HG02588 (cell line): ENCODE results near the gene TANGO2.

Experiments used
- ATAC-seq: cut with Tn5 transposase; IDR thresholded peaks from one replicate; pipeline ENCODE4 v1.9.1; 2021; ENCODE audit warnings: mild to moderate bottlenecking, moderate library complexity; ENCODE audit not compliant: unreplicated experiment

Gene TANGO2

DNA sequence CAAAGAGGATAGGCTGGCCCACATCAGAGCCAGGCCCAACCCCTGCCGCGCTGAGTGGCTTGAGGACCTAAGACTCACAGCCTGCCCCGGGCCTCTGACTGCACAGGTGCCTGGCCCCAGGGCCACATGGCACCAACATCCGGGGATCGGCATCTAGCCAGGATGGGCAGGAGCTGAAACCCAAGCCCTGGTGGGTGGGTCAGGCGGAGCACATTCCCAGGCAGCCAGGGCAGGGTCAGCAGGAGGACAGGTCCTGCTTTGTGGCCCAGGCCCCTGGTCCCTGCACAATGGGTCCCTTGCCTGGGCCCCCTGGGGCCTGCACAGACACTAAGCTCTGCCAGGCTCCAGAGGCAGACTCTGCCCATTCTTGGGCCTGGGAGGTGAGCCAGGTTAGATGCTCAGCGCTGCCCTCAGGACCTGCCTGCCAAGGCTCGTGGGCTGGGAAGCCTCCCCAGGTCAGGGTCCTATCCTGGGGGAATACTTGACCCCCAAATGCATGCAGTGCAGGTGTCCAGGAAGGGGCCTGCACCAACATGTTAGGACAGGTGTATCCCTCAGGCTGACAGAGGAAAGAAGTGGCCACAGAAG, 37.8 kb upstream of the TANGO2 start:
- no peak for ATAC-seq

DNA sequence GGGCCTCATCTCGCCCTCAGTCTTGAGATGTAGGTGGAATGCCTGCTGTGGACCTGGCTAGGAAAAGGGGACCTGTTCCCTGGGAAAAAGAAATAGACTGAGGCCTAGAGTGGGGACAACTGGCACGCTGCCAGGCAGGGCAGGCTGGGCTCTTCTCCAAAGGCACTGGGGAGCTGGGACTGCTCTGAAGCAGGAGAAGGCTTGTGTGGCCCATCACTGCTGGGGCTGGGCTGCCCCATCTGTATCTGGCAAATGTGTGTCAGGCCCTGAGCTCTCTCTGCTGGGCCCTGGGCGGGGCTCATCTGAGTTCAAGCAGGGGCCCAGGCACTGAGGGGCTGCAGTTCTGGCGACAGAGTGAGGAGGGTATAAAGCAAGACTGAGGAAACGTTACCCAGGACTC, 37.2 kb upstream of the TANGO2 start:
- ATAC-seq = no peak

DNA sequence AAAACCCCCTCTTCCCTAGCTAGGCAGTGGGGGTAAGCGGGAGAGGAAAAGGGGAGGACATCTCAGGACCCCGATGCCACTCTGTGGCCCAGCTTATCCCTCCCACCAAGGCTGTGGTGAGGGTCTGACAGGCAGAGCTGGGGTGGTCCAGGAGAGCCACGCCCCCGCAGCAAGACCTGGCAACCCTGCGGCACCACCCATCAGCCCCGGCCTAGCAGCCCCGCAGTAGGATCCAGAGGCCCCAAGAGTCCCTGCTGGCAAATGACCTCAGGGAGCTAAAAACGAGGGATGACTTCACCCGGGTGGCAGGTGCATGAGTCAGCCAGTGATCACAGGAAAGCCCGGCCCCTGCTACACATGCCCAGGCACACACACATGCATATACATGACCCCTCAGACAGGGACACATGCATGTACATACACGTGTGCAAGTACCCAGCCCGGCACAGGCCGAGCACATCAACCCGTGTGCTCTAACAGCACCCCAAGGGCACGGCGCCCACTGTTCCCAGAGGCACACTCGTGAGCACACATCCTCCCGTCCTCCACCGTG, 36.6 kb upstream of the TANGO2 start:
- no peak for ATAC-seq

DNA sequence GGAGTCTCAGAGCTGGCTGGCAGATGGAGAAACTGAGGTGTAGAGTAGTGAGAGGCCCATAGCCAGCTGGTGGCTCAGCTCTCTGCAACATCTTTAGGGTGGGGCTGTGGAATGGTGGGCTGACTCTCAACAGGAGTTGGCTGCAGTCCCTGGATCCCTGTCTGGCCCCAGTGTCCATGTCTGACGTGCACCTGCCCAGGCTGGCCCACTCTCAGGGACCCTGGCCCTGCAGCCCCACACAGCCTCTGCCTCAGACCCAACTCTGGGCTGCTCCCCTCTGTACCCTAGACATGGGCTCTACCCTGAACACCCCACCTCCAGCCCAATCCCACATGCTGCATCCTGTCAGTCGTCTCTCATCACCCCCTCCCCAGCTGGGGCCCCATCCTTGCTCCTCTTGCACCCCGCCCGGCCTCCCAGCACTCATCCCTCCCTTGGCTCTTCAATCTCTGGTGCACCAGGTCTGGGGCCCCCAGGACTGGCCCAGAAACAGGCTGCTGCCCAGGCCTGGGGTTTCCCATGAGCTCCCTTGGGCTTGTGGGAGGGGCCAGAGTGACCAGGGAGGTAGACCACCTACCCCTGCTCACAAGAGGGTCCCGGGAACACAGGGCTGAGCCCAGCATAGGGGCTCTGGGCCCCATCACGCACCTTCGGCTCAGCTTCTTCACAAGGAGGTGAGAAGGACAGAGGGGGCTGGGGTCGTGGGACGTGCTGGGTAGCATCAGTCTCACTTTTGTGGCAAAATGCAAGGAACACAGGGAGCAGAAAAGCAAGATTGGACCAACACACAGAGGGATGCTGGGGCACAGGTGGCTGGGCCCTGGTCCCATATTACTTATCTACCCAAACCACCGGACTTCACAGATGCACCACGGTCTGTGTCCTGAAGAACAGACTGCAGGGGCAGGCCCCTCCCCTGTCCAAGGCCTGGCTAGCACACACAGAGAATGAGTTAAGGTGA, 35.8 kb upstream of the TANGO2 start:
- ATAC-seq = no peak

DNA sequence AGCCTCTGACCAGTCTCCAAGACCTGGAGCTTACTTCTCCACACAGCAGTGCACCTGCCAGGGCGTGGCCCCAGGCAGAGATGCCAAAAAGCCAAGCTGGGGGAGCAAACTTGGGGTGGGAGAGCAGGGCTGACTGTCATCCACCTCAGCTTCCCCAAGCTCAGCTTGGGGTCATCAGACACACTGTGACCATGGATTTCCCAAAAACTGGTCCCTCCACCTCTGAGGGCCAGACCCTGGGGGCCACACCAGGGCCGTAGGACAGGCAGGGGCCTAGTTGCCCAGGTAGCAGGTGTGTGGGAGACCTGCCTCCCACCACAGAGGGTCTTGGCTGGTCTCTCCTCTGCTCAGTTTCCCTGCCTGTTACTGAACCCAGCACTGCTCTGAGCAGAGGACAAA, 34.9 kb upstream of the TANGO2 start:
- ATAC-seq = no peak

DNA sequence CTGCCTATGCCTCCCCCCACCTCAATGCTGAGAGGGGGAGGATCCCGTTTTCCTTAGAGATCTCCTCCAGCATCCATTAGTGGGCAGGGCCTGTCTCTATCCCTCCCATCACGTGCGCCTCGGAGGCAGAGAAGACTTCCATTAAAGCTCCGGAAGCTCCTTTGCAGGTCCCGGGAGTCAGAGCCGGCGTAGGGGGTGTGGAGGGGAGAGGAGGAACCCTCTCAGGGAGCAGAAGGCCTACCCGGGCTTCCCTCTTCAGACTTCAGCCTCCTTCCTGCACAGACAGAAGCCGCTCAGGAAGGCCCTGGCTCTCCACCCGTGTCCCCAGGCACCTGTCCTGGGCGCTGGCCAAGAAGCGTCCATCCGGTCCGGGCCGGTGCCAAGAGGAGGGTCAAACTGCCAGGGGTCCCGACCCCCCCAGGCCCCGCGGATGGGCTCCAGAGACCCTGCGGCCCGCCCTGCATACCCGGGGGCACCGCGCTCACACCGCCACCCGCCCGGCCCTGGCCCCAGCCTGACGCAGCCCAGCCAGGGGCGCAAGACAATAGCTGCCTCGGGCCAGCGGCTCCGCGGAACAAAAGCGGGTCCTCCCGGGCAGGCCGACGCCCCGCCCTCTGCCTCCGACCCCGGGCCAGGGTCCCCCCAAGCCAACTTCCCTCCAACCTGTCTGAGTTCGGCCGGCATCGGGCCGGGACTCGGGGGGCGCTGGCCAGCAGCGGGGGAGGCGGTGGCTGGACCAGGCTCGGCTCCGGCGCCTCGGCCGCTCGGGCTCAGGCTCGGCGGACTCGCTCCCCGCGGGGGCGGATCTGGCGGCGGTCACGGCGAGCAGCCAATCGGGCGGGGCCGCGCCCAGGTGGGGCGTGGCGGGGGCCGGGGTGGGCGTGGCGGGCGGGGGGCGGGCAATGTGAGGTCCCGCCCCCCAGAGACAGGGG, 34.2 kb upstream of the TANGO2 start:
- no peak for ATAC-seq

DNA sequence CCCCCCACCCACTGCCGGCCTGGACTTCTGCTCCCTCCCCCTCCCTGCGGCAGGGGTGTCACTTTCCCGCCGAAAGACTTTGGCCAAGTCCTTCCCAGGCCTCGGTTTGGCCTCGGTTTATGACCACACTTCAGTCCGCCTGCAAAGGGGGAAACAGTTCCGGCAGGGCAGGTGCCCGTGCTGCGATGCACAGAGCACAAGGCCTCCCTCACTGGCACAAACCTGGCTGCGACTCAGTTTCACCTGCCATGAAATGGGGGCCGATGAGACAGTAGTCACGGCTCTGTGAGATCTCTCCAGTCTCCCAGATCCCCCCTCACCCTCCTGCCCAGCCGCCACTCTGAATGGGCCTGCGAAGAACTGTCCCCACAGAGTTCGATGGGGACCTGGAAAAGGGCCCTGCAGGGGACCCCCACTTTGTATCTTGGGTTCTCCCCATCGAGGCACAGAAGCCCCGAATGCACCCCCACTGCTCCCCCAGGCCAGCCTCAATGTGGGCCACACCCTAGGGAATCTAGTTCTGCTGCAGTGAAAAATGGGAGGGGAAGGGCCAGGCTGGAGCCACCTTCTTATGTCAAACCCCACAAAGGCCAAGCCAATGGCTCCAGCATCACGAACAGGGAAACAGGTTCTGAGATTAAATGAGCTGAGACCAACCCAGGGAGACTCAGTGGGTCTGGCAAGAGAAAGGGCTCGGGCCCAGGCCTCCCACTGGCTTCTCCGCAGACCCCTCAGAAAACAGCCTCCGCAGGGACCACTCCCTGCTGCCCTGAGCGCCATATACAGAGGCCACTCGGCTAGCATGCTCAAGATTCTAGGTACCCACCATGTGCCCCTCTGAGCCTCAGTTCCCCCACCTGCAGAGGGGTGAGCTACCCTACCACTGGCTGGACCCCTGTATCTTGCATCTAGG, 33.3 kb upstream of the TANGO2 start:
- ATAC-seq = no peak

DNA sequence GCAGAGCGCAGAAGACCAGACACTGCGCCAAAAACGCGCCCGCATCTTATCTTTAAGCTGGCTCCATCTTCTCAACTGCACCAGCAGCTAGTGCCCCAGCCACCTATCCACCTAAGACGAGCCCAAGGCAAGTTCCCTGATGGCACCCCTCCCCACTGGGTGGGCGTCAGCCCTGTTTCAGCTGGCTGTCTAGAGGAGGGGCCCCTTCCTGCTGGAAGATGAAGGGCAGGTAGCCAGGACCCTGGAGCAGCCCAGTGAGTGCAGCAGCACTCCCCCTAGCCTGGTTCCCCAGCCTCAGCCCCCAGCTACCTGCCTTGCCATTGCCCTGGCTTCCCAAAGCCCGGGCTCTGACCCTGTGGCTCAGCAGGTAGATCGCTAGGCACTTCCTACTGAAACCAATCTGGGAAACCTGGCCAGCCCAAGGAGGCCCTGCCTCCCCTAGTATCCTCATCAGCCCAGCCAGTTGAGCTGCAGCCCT, 32.5 kb upstream of the TANGO2 start:
- ATAC-seq = no peak

DNA sequence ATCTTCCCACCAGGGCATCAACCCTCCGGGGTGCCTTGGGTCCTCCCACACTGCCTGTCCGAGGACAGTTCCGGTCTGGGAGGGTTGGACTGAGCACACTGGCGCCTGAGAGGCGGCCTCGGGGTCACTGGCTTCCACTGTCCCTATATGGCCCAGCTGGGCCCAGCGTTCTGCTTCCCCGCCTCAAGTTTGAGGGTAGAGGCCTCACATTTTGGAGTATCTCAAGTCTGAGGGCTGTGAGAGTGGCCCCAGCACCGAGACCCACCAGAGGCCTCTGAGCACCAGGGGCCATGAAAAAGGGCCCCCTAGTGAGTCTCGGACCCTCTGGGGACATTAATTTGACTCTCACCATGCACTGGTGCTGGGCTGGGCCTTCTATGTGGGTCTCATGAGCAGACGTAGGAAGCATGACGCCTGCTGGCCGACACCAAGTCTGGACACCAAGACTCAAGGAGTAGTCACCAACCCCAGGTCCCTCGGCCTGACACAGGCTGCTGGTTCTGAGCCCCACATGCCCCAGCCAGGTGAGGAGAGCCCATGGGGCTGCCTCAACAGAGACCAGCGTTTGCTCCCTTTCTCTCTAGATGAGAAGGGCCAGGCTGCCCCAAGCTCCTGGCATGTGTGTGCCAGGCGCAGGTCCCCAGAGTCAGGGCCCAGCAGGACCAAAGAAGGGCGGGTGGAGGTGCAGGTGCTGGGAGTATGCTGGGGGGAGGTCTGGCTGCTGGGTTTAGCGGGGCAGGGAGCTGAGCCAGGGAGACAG, 31.8 kb upstream of the TANGO2 start:
- no peak for ATAC-seq

DNA sequence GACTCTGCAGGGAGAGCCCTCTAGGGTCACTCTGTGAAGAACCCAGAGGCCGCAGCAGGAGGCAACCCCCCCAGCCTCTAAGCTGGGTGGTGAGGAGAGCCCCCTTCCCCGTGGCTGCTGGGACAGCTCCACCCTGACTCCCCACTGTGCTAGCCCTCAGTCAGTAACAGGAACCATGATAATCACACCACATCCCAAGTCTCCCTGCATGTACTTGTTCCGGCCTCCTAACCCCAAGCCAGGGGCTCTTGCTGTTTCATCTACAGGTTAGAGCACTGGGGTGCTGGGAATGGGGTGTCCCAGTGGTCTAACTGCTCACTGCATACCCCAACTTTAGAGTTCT, 31.2 kb upstream of the TANGO2 start:
- no peak for ATAC-seq

DNA sequence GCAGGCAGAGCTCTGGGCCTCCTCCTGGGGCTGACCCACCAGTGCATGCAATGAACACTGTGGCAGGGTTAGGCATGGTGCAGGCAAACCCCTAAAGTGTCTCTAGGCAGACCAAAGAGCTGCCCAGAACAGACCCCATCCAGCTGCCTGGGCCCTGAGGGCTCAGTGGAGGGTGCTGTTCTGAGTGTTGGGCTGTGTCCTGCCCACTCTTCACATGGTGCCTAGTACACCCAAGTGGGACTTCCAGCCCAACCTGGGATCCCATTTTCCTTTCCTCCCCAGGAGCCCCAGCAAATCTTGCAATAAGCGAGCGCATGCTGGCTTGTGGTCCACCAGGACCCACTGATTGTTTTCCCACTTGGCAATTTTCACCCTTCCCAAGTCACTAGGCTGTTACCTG, 30.7 kb upstream of the TANGO2 start:
- no peak for ATAC-seq

DNA sequence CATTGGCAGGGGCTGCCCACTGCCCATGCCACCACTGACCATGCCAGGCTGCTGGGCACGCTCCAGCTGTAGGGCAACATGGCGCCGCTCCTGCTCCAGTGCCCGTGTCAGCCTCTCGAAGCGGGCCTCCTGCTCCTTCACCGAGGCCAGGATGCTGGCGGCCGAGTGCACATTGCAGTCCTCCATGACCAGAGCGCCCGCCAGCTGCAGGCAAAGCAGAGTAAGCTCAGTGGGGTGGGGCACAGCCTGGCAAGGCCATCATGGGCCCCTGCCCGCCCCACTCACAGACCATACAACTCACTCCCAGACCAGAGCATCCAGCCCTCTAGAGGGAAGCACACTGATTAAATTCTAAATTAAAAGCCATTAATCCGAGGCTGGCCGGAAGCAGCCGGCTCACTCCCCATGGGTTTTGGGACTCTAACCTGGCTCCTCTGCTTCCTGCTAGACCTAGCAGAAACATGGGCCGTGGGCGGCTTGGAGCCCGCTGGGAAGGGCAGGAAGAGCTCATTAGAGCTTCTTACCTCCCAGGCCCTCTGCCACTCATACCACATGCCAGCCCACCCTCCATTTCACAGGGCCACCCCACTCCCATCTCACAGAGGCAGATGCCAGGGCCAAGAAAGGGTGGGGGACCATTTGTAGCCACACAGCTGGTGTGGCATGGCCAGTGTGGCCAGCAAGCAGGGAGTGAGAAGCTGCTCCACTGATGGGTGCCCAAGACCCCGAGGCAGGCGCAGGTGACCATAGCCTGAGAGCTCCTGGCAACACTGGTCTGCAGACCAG, 30.1 kb upstream of the TANGO2 start:
- no peak for ATAC-seq

DNA sequence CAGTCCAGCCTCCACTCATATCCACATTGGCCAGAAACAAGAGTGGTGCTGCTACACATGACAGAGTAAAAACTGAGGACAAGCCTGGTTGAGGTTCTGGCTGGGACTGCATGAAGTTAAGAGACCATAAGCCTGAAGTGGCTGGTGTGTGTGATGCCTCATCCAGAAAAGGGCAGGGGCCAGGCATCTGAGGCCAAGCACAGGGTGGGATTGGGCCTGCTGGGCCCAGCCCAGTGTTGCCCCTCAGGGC, 29.6 kb upstream of the TANGO2 start:
- ATAC-seq = no peak

DNA sequence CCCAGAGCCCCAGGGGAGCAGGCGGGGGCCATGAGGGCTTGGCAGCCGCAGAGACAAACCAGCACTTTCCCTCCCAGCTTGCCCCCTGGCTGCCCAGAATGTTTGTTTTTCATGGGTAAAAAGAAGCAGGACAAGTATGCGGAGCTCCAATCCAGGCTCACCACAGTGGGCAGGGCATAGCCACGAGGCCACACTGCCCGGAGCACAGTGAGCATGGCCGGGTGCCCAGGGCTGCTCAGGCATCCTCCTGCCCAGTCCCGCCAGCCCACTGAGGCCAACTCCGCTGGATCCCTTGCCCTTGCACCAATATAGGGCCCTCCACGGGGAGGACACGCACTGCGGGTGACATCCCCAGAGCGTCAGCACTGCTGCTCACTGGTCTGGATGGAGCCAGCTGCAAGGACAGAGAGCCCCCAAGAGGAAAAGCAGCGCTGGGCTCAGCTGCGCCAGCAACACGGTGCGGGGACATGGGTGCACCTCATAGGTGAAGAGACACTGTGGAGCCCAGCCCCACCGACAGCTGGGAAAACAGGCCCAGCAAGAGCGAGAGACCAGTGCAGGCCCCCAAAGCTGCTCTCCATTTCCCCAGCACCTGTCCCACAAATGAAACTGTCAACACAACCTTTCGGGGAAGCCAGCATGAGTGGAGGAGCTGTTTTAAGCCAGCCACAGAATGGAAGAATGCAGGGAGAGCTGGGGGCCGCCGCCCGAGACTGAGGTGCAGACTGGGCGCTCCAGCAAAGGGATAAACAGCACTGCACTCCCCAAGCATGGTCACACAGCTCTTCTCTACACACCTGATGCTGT, 29.1 kb upstream of the TANGO2 start:
- no peak for ATAC-seq

DNA sequence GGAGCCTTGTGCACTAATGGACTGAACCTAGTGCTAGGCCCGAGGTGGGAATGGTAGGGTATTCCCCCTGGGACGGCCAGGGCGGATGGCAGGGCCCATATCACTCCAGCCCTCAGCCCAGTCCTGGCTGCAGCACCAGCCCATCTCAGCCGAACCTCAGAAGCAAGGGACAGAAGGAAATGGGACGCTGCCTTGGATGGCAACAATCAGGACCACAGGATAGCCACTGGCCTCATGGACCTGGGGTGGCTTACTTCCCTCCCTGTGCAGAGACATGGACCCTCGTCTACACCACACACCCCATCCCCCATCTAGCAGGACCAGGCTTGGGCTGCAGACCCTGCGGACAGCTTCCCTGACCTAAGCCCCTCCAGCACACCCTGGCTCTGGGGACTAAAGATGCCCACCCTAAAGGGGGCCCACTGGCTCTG, 28.4 kb upstream of the TANGO2 start:
- ATAC-seq = no peak

DNA sequence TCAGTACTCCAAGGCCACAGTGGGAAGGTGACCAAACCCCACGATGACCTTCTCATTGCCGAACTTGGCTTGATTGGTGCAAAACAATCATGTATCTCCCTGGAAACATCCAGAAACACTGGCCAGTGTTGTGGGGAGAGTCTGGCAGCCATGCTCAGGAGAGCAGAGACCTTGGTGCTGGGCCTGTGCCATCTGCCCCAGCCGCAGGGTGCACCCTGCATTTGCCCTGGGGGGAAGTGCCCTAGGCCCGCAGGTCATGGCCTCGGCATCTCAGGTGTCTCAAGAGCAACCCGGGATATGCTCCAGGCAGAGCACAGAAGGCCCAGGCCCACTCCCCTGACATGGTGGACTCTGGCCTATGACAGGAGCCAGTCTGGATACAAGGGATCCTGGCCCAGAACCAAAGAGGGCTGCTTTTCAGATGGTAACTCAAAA, 28.0 kb upstream of the TANGO2 start:
- ATAC-seq = no peak

DNA sequence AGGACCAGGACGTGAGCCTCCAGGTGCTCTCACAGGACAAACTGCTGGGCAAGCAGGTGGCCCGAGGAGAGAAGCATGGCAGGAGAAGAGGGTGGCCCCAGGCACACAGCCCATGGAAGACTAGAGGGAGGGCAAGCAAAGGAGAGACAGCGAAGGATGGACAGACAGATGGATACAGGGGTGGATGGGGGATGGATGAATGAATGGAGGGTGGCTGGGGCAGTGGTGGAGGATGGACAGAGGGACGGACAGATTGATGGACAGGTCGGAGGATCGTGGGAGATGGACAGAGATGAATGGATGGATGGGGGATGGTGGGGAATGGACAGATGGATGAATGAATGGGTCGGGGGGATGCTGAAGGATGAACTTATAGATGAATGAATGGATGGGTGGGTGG, 27.0 kb upstream of the TANGO2 start:
- no peak for ATAC-seq
